ACC112 (cell line): Measurements from ENCODE around the gene MKNK2.

Experiments used
- H2AFZ ChIP-seq: fragments of 200-600 bp; sonication (generic); one replicate; pipeline ENCODE4 v1.6.0; 2017; ENCODE audit warnings: antibody characterized with exemption, low read length; ENCODE audit not compliant: unreplicated experiment
- H3K27ac ChIP-seq: fragments of 200-600 bp; sonication (generic); 2 replicates; pipeline ENCODE4 v1.5.1; 2014; ENCODE audit warnings: low read depth, mild to moderate bottlenecking, antibody characterized with exemption, low read length, moderate library complexity
- H3K27me3 ChIP-seq: fragments of 200-600 bp; sonication (generic); 2 replicates; pipeline ENCODE4 v1.6.1; 2014; ENCODE audit warnings: mild to moderate bottlenecking, antibody characterized with exemption, low read length, moderate library complexity, mixed read lengths; ENCODE audit not compliant: insufficient read depth
- H3K36me3 ChIP-seq: fragments of 200-600 bp; sonication (generic); 2 replicates; pipeline ENCODE4 v1.6.1; 2016; ENCODE audit warnings: mild to moderate bottlenecking, antibody characterized with exemption, low read length, moderate library complexity, mixed read lengths; ENCODE audit not compliant: insufficient read depth
- H3K4me1 ChIP-seq: fragments of 200-600 bp; sonication (generic); one replicate; pipeline ENCODE4 v1.6.1; 2016; ENCODE audit warnings: low read length, mixed read lengths; ENCODE audit not compliant: insufficient read depth, unreplicated experiment, control insufficient read depth
- H3K4me3 ChIP-seq: fragments of 200-600 bp; sonication (generic); 2 replicates; pipeline ENCODE4 v1.5.1; 2014; ENCODE audit warnings: mild to moderate bottlenecking, low read depth, low read length
- H3K79me2 ChIP-seq: fragments of 200-600 bp; sonication (generic); one replicate; pipeline ENCODE4 v1.6.0; 2016; ENCODE audit warnings: low read length; ENCODE audit not compliant: control insufficient read depth, unreplicated experiment, insufficient read depth

MKNK2 gene

DNA sequence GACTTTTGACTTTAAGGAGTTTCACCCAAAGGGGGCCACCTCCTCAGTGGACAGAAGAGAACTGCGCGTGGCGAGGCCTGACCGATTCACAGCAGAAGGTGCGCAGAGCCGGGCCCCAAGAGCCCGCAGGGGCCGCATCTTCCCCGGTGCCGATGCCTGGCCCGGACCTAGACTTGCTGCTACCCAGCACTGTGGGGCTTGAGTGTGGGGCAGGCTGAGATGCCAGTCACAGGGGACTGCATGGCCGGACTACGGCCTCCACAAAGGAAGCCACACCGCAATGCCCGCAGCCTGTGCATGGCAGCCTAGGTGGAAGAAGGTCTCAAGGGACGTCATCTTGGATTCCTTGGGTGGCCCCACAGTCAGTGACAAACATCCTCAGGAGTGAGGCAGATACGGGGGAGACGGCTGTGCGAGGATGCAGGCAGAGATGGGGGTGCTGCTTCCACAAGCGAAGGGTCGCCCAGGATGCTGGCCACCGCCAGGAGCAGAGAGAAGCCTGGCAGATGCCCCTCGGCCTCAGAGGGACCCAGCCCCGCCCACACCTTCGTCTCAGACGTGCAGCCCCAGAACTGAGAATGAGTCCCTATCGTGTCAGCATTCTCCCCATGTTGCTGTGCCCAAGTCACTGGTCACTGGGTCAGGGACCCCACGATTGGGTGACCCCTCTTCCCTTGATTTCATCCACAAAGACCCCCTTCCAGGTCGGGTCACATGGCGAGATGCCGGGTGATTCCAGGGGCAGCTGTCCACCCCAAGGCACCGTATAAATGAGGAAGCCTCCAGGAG is 28.2 kb upstream of the MKNK2 start:
- Histone ChIP-seq H3K27ac (no peak overlapping the region), H3K4me3 (no peak overlapping the region), H3K4me1 (no peaks in the 10 kb centered on the region), H3K27me3 (no peaks in the 10 kb centered on the region), H3K79me2 (peaks cover 3% of the 10 kb centered on the region), H3K36me3 (no peaks in the 10 kb centered on the region), H2AFZ (no peak overlapping the region)

DNA sequence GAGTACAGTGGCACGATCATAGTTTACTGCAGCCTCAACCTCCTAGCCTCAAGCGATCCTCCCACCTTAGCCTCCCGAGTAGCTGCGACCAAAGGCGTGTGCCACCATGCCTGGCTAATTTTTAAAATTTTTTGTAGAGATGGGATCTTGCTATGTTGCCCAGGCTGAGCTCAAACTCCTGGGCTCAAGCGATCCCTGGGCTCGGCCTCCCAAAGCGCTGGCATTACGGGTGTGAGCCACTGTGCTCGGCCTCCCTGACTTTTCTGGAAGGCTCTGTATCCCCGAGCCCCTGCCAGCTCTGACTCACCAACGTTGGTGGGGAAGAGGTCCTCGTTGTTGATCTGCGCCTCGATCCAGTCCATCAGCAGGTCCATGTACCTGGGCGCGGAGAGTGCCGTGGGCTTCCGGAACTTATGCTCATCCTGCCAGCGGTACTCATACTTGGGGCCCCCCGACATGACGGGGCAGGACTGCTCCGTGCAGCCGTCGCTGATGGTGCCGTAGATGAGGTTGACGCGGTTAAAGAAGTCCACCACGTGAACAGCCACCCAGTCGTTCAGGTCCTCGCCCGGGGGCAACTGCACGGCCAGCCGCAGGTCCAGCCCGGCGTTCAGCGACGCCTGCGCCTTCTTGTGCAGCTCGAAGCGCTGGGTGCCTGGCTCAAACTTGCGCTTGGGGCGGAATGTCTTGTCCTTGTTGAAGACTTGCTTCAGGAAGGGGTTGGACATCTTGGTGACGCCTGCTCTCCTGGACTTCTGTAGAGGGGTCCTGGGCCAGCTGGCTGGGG is 27.0 kb upstream of the MKNK2 start:
- Histone ChIP-seq H3K36me3 (no peaks in the 10 kb centered on the region), H3K4me1 (no peaks in the 10 kb centered on the region), H3K79me2 (peaks cover 3% of the 10 kb centered on the region), H3K4me3 (no peak overlapping the region), H3K27ac (no peak overlapping the region), H3K27me3 (no peaks in the 10 kb centered on the region), H2AFZ (no peak overlapping the region)

DNA sequence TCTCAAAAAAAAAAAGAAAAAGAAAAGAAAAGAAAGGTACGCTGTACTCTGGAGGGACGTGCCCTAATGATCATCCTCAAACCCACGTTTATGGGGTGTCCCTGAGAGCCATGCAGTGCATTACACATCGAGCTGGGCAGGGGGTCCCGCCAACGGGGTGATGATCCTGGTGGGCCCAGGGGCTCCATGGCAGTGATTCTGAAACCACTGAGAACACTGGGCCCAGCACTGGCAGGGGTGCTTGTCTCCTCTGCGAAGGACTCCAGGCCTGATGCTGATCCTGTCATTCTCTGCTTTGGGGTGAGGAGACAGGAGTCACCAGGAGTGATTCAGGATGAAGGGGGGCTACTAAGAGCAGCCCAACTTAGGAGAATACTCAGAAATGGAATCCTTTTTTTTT is 26.4 kb upstream of the MKNK2 start:
- no peaks in the 10 kb centered on the region for H3K36me3 ChIP-seq
- H3K79me2 ChIP-seq = peaks cover 3% of the 10 kb centered on the region
- H3K4me3 ChIP-seq = no peak overlapping the region
- no peaks in the 10 kb centered on the region for H3K27me3 ChIP-seq
- no peaks in the 10 kb centered on the region for H3K4me1 ChIP-seq
- no peak overlapping the region for H3K27ac ChIP-seq
- no peak overlapping the region for H2AFZ ChIP-seq

DNA sequence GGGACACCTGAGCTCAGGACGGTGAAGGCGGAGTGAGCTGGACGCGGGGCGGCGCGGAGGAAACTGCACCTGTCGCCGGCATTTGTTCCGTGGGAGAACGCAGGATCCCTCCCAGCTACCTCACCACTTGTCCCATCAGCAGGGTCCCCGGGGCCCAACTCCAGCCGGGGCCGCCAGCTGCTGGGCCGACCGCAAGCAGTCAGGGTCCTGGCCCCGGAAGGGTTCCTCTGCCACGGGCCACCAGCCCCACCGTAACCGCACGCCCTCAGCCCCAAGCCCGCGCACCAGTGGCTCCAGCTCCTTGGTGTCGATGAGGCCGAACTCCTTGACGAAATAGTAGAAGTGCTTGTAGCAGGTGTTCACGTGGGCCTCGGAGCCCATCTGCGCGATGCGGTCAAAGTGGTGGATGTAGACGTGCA is 25.5 kb upstream of the MKNK2 start:
- no peaks in the 10 kb centered on the region for H3K36me3 ChIP-seq
- H3K4me1 ChIP-seq = no peaks in the 10 kb centered on the region
- H3K4me3 ChIP-seq = no peak overlapping the region
- H3K27me3 ChIP-seq = no peaks in the 10 kb centered on the region
- H2AFZ ChIP-seq = no peak overlapping the region
- H3K79me2 ChIP-seq = no peaks in the 10 kb centered on the region
- no peak overlapping the region for H3K27ac ChIP-seq

DNA sequence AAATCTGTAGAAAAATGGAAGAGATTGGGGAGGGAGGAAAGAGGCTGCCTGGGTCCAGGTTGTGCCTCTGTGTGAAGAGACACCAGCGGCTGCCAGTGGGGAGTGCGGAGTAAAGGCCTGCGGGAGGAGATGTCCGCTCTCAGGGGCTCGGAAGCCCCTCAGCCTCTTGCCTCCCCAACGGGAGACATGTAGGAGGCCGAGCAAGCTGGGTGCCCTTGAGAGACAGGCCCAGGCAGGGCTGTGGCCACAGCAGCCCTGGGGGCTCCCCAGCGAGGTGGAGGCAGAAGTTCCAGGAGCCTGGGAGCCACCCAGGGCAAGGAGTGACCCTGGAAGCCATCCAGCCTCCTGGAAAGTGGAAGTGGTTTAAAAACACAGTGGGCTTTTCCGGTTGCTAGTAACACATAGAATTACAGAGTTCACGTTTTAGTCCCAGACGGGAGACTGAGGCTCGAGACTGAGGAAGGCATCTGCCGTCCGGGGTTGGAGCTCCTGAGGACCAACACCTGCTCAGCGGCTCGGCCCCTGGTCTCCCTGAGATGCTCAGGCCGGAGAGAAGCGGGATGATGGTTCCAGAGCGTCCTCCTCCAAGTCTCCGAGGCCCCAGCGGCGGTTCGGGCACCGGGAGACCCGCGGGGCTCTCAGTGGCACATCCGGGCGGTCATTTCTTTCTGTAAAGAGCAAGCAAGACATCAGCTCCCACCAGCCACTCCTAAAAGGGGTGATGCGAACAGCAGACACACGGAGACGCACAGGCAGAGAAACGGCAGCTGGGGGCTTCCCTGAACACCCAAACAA is 21.9 kb upstream of the MKNK2 start:
- Histone ChIP-seq H3K4me1 (no peaks in the 10 kb centered on the region), H3K27ac (no peak overlapping the region), H2AFZ (no peak overlapping the region), H3K27me3 (no peaks in the 10 kb centered on the region), H3K36me3 (no peaks in the 10 kb centered on the region), H3K79me2 (no peaks in the 10 kb centered on the region), H3K4me3 (no peak overlapping the region)

DNA sequence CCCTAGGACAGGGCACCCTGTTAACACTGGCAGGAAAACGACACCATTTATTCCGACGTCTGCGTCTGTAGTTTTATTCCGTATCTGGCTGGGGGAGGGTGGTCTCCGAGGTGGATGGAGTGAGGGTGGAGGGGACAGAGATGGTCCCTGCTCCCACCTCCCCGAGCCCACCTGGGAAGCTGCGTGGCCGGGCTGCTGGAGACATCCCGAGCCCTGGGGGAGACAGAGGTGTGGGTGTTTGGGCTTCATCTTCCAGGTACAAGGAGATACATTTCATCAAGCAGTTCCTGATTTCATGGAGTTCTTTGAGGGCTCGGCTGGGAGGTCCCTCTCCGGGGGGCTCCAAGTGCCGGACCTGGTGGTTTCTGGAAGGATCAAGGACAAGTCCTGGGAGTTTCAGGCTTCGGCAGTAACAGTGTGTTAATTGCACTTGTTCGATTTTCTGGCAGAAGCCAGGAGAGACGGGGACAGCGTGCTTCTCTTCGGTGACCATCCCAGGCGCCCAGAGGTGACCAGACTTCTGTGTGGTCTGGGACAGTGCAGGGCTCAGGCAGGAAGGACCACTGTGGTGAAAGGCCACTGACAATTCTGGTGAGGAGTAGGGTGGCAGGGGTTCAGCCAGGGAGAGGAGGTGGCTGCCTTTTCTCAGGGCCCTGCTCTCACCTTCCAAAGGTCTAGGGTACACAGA is 20.1 kb upstream of the MKNK2 start:
- Histone ChIP-seq H3K4me1 (no peaks in the 10 kb centered on the region), H3K27ac (no peak overlapping the region), H2AFZ (no peak overlapping the region), H3K36me3 (no peaks in the 10 kb centered on the region), H3K4me3 (no peak overlapping the region), H3K79me2 (no peaks in the 10 kb centered on the region), H3K27me3 (no peaks in the 10 kb centered on the region)

DNA sequence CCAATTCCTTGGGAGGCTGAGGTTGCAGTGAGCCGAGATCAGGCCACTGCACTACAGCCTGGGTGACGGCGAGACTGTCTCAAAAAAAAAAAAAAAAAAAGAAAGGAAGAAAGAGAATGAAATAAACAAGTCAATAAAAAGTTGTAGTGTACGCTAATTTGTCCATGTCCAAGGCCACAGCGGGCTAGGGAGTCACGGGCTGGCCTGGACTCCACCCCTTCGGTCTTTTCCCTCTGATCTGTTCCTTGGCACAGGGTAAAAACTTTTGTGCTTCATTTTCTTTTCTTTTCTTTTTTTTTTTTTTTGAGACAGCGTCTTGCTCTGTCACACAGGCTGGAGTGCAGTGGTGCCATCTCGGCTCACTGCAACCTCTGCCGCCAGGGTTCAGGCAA is 19.4 kb upstream of the MKNK2 start:
- no peak overlapping the region for H2AFZ ChIP-seq
- H3K79me2 ChIP-seq = no peaks in the 10 kb centered on the region
- no peaks in the 10 kb centered on the region for H3K4me1 ChIP-seq
- H3K27me3 ChIP-seq = no peaks in the 10 kb centered on the region
- no peak overlapping the region for H3K27ac ChIP-seq
- no peak overlapping the region for H3K4me3 ChIP-seq
- H3K36me3 ChIP-seq = no peaks in the 10 kb centered on the region

DNA sequence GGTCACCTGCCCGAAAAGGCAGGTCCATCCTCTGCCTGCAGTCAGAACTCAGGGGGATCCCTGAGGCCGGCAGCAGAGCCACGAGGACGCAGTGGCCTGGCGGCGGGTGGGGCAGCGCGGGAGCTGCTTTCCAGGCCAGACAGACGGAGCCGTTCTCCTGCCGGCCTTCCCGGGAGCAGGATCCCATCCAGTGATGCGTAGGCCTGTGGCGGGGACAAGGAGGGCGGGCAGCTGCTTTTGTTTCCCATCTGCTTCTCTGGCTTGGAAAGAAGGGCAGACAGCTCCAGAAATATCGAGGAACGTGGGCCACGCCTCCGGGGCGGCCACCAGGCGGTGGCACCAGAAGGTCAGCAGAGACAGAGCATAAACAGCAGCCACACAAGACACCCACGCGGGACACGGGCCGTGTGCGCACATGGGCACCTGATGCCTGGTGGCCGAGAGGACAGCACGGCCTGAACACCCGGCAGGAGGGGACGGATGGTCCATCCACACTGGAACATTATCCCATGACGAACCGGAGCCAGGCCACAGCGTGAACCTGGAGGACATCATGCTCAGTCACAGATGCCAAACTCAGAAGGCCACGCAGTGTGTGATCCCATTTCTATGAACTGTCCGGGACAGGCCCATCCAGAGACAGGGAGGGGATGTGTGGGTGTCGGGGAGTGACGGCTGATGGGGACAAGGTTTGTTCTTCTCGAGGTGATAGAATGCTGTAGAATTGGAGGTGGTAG is 13.9 kb upstream of the MKNK2 start:
- no peaks in the 10 kb centered on the region for H3K27me3 ChIP-seq
- H3K27ac ChIP-seq = no peak overlapping the region
- no peak overlapping the region for H2AFZ ChIP-seq
- H3K36me3 ChIP-seq = no peaks in the 10 kb centered on the region
- no peaks in the 10 kb centered on the region for H3K79me2 ChIP-seq
- peaks cover 14% of the 10 kb centered on the region for H3K4me1 ChIP-seq
- no peak overlapping the region for H3K4me3 ChIP-seq

DNA sequence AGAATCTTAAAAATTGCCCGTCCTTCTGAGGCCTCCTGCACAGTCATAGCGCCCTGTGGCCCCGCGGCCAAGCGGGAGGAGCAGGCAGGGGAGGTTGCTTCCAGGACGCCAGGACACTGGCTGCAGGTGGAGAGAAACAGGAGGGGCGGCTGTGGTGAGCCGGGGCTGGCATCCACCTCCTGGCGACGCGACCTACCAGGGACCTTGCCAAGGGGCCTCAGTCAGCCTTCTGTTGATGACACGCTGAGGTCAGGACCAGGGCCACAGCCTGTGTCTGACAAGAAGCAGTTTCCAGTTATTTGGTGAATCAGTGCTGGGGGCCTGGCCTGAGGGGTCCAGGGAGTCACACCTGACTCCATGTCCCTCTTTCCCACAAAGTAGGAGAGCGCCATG is 13.3 kb upstream of the MKNK2 start:
- H3K36me3 ChIP-seq = no peaks in the 10 kb centered on the region
- H3K79me2 ChIP-seq = no peaks in the 10 kb centered on the region
- H3K4me1 ChIP-seq = peaks cover 19% of the 10 kb centered on the region
- no peak overlapping the region for H2AFZ ChIP-seq
- no peak overlapping the region for H3K27ac ChIP-seq
- H3K4me3 ChIP-seq = no peak overlapping the region
- H3K27me3 ChIP-seq = no peaks in the 10 kb centered on the region

DNA sequence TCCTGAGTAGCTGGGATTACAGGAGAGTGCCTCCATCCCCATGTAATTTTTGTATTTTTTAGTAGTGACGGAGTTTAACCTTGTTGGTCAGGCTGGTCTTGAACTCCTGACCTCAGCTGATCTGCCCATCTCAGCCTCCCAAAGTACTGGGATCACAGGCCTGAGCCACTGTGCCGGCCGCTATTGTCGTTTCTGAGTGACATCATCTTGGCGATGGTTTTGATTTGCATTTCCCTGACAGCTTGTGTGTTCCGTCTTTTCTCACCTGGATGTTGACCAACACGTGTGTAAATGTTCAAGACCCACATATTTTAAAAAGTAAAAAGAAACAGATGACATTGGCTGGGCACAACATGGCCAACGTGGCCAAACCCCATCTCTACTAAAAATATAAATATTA is 12.8 kb upstream of the MKNK2 start:
- Histone ChIP-seq H3K27ac (no peak overlapping the region), H2AFZ (no peak overlapping the region), H3K27me3 (no peaks in the 10 kb centered on the region), H3K79me2 (no peaks in the 10 kb centered on the region), H3K4me3 (no peak overlapping the region), H3K36me3 (no peaks in the 10 kb centered on the region), H3K4me1 (peaks cover 25% of the 10 kb centered on the region)
